ENCODE measurements around the gene WDR49. TPM values are rescaled to one million over a fixed set of nuclear protein-coding genes. Genes with fewer than 3 reads are reported as not detected.
A peak's percentile ranks its signal among the peaks of the same experiment; 100 is the strongest.

The WDR49 gene
- total and polyA plus RNA-seq, 2 donors (not counting 1 experiment from before 2014, with no cell fraction given) = 0.88 to 1.4 TPM

DNA sequence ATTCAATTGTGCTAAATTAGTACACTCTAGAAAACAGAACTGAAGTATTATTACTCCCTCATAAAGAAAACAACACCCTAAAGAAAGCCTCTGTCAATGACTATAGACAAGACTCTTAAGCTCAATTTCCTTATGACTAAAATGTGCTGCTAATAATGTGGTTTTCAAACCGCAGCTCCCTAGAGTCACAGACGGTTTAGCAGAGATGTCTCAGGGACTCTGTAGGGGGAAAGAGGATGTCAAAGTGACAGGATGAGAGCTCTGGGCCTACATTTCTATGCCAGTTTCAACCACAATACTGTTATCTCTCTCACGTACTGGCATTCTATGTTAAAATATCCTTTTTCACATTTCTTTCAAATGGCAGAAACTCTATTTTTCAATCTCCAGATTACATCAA is 37.6 kb upstream of the WDR49 start:
- DNase-seq = peak; percentile 60
- Histone ChIP-seq H3K9me3 (ENCODE audit: control extremely low read depth in 1 of 3, control insufficient read depth in 2 of 3, insufficient read depth in 1 of 3, low read length in 2 of 3) (no peaks in the 10 kb centered on the region), H3K36me3 (replicated peaks in 1 of 2; ENCODE audit: control extremely low read depth in 1 of 2, control insufficient read depth in 1 of 2, extremely low read depth in 1 of 2, insufficient read depth in 2 of 2, low read length in 1 of 2) (peaks cover 23 to 50% of the 10 kb centered on the region in 2 experiments), H3K9ac (ENCODE audit: low read length) (peak overlapping the region; percentile 0), H4K20me1 (ENCODE audit: control insufficient read depth, insufficient read depth, low read length, poor library complexity, severe bottlenecking) (peaks cover 10% of the 10 kb centered on the region), H3K79me2 (ENCODE audit: control insufficient read depth, insufficient read depth, low read length) (no peaks in the 10 kb centered on the region), H3K27me3 (replicated peaks in 1 of 4; ENCODE audit: control extremely low read depth in 1 of 4, control insufficient read depth in 3 of 4, insufficient read depth in 4 of 4, low read length in 3 of 4) (no peaks in the 10 kb centered on the region), H3K4me3 (ENCODE audit: control extremely low read depth in 1 of 5, extremely low read depth in 1 of 5, insufficient read depth in 1 of 5, low read depth in 2 of 5, low read length in 4 of 5) (no peak overlapping the region), H3K27ac (ENCODE audit: low read length in 2 of 2) (peak overlapping the region in 1 of 2 donors; percentile 31), H2AFZ (ENCODE audit: insufficient read depth, low read depth, low read length, poor library complexity, severe bottlenecking) (no peak overlapping the region), H3K4me2 (replicated peaks; ENCODE audit: low read depth, low read length, poor library complexity, severe bottlenecking) (peak overlapping the region; percentile 10), H3K4me1 (ENCODE audit: control insufficient read depth in 2 of 2, insufficient read depth in 2 of 2, low read length in 2 of 2) (peaks cover 9 to 14% of the 10 kb centered on the region in 2 donors)
- peak overlapping the region; percentile 39 for H3K27ac Mint-ChIP-seq
- H3K27me3 Mint-ChIP-seq = no peaks in the 10 kb centered on the region
- POLR2A ChIA-PET = no interaction called here
- CTCF ChIA-PET = interaction anchor here (0.6 to 2.6 kb wide), 5 partner anchors 8 to 191 kb away, joined by 3 to 10 read pairs (median 3); no protein-coding TSS in a partner anchor
- no CpG with 5 or more reads among the region's 3 CpGs for WGBS (ENCODE audit: insufficient coverage)
- TF ChIP-seq CTCF (IDR thresholded peaks at IDR 0.05) (no peak), EZH2 (IDR thresholded peaks at IDR 0.05; ENCODE audit: borderline replicate concordance, insufficient read depth, low read depth, low read length, poor library complexity, severe bottlenecking) (no peak)
- ATAC-seq (ENCODE audit: low read depth) = peak; percentile 96
- intact Hi-C loops (cut with micrococcal nuclease) = loop anchor here (2.0 kb wide), 1 partner anchor 43 kb away; the partner anchor contains the start of genes PDCD10 and SERPINI1
- H3K4me3 Mint-ChIP-seq = peak overlapping the region; percentile 2
- peaks cover 14% of the 10 kb centered on the region for H3K4me1 Mint-ChIP-seq
- H3K9me3 Mint-ChIP-seq (ENCODE audit: insufficient read depth) = no peaks in the 10 kb centered on the region

DNA sequence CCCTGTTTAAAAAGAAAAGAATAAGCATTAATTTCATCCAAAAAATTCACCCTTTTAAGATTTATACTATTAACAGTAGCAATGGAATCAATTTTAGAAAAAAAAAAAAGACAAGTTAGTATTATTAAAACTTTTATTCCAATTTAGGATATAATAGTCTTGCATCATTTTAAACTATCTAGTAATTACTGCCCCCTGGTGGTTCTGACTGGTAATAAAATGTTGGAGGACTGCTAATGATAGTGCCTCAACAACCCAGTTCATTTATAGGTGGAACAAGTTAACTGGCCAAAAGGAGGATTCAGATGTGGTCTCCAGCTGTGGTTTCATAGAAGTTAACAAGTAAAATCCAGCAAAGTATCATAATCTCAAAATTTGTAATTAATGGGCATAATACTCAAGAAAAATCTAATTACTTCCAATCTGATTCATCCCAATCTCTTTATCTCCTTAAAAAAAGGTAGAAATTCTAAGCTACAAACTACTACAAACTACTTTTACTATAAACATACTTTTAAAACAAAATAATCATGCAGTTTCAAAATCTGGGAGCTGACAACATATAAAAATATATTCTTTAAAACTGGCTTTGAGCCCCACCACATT is 30.7 kb upstream of the WDR49 start:
- no peaks in the 10 kb centered on the region for H3K4me1 Mint-ChIP-seq
- POLR2A ChIA-PET = no interaction called here

More for the DNA sequence above, 30.7 kb upstream of the WDR49 start:
- H3K9me3 ChIP-seq (ENCODE audit: control extremely low read depth in 1 of 3, control insufficient read depth in 2 of 3, insufficient read depth in 1 of 3, low read length in 2 of 3) = no peaks in the 10 kb centered on the region
- H3K4me2 ChIP-seq (replicated peaks; ENCODE audit: low read depth, low read length, poor library complexity, severe bottlenecking) = no peak overlapping the region
- H3K4me3 Mint-ChIP-seq = no peak overlapping the region
- intact Hi-C loops (cut with micrococcal nuclease) = loop anchor here (1.0 kb wide), 2 partner anchors 198 to 304 kb away; partner anchors contain the start of gene ZBBX
- CTCF ChIA-PET = interaction anchor here (0.6 to 3.4 kb wide), 22 partner anchors 9 to 311 kb away, joined by 3 to 25 read pairs (median 4); partner anchors contain the start of genes SERPINI1 and ZBBX
- H3K4me3 ChIP-seq (ENCODE audit: control extremely low read depth in 1 of 5, extremely low read depth in 1 of 5, insufficient read depth in 1 of 5, low read depth in 2 of 5, low read length in 4 of 5) = no peak overlapping the region
- peaks cover 12 to 46% of the 10 kb centered on the region in 2 experiments for H3K36me3 ChIP-seq (replicated peaks in 1 of 2; ENCODE audit: control extremely low read depth in 1 of 2, control insufficient read depth in 1 of 2, extremely low read depth in 1 of 2, insufficient read depth in 2 of 2, low read length in 1 of 2)
- ATAC-seq (ENCODE audit: low read depth) (peak; percentile 71), DNase-seq (peak; percentile 75)
- TF ChIP-seq EZH2 (IDR thresholded peaks at IDR 0.05; ENCODE audit: borderline replicate concordance, insufficient read depth, low read depth, low read length, poor library complexity, severe bottlenecking) (no peak), CTCF (IDR thresholded peaks at IDR 0.05) (peak; percentile 90)
- no peak overlapping the region for H2AFZ ChIP-seq (ENCODE audit: insufficient read depth, low read depth, low read length, poor library complexity, severe bottlenecking)
- peak overlapping the region in 1 of 2 donors; percentile 44 for H3K27ac ChIP-seq (ENCODE audit: low read length in 2 of 2)
- H3K9ac ChIP-seq (ENCODE audit: low read length) = no peak overlapping the region
- H3K9me3 Mint-ChIP-seq (ENCODE audit: insufficient read depth) = no peaks in the 10 kb centered on the region
- H3K4me1 ChIP-seq (ENCODE audit: control insufficient read depth in 2 of 2, insufficient read depth in 2 of 2, low read length in 2 of 2) = no peaks in the 10 kb centered on the region
- no peak overlapping the region for H3K27ac Mint-ChIP-seq
- no peaks in the 10 kb centered on the region for H3K79me2 ChIP-seq (ENCODE audit: control insufficient read depth, insufficient read depth, low read length)
- no peaks in the 10 kb centered on the region for H3K27me3 ChIP-seq (replicated peaks in 1 of 4; ENCODE audit: control extremely low read depth in 1 of 4, control insufficient read depth in 3 of 4, insufficient read depth in 4 of 4, low read length in 3 of 4)
- no peaks in the 10 kb centered on the region for H4K20me1 ChIP-seq (ENCODE audit: control insufficient read depth, insufficient read depth, low read length, poor library complexity, severe bottlenecking)
- H3K27me3 Mint-ChIP-seq = no peaks in the 10 kb centered on the region

All from B cell (primary cell).